WI38 (cell line): ENCODE data around the gene ELMO1.

Experiments used
- H3K4me3 ChIP-seq: 2 replicates; pipeline ENCODE4 v1.5.1; 2011; ENCODE audit warnings: low read depth, mild to moderate bottlenecking, control low read depth, low read length
- CTCF ChIP-seq: IDR thresholded peaks from 2 replicates; pipeline ENCODE4 v1.5.1; 2012; ENCODE audit warnings: low read depth, mild to moderate bottlenecking, control low read depth, low read length

ELMO1 gene

DNA sequence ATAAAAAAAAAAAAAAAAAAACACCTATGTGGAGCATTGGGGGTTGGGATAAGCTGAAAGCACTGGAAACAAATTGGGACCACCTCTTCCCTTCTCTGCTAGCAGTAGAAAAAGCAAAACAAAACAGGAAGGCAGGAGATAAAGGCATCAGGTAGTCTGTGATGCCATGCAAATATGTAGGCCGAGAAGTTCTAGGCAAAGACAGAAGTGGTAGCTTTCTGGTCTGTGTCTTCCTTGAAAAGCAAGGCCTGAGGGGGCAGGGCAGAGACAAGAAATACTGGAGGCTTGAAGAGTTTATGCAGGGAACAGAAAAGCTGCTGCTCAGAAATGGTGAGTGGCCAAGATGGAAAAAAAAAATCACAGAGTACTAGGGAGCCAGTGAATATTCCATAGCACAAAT lies 111.1 kb downstream of the ELMO1 start:
- no peak overlapping the region for H3K4me3 ChIP-seq
- TF ChIP-seq CTCF: no peak

DNA sequence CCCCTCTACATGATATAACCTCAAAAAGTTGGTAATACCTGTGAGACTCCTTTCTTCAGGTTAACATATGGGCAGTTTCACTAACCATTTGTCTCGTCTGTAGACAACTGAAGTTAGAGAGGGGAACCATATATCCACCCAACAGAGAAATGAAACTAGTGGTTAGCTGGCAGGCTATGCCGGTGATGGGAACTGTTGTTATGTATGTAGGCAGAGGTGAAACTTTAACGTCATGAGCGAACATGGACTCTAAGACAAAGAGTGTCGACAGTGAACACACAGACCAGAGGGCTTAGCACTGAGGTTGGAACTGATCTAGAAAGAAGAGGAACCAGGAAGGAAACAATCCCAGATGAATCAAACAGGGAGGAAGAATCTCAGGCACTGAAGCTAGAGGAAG lies 112.4 kb downstream of the ELMO1 start:
- H3K4me3 ChIP-seq: no peak overlapping the region
- TF ChIP-seq CTCF: no peak

DNA sequence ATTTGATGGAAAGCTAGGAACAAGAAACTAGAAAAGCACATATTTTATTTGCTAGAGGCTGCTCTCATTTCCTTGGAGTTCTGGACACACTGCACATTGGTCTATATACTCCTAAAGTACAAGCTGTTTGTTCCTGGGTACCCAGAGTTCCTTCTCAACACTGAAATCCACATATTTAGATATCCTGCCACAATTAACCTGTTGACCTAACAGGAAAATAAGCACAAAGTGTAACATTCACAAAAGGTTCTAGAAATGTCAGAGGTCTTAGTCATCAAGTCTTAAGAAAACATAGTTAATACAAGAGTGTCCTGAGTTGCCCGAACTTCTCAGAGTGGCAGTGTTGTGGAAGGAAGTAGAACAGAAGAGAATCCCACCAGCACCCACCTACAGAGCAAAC lies 115.6 kb downstream of the ELMO1 start:
- TF ChIP-seq CTCF: no peak
- H3K4me3 ChIP-seq: no peak overlapping the region

DNA sequence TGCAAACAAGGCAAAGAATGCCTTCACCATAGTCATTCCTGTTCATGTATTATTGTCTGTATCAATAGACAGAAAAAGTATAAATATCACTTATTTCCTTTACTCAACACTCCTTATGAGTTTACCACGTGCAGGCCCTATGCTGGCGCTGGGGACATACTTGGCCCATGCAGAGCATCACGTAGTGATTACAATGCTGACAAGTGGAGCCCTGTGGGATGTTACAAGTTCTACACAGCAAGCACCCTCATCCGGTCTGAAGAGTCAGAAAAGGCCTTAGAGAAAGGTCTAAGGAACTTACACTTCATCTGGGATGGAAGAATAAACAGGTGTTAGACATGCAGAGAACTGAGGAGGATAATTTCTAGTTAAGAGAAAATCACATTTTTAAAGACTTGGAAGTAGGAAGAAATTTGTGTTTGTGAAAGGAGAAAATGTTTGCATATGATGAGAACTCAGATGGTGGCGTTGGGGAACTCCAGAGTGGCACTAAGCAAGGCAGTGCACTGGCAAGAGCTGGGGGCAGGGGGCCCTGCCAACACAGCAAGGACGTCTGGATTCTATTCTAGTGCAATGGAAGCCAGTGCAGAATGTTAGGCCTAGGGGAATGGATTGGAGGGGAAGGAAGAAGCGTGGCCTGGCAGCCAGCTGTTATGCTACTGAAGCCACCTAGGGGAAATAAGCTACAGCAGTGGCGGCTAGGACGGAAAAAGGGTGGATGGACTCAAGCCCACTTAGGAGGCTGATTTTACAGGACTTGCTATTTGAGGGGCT lies 116.2 kb downstream of the ELMO1 start:
- TF ChIP-seq CTCF: no peak

DNA sequence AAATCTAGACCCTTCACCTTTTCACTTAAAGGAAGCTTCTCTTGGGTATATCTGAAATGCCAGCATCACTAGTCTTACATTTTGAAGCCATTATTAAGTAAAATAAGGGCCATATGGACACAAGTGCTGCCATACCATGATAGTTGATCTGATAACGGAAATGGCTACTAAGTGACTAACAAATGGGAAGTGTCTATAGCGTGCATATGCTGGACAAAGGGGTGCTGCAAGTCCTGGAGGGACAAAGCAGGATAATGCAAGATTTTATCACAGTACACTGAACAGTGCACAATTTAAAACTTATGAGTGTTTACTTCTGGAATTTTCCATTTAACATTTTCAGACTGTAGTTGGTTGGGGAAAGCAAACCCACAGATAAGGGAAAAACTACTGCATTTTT lies 117.9 kb downstream of the ELMO1 start:
- H3K4me3 ChIP-seq: no peak overlapping the region
- no peak for TF ChIP-seq CTCF

More for the DNA sequence above, 116.2 kb downstream of the ELMO1 start:
- H3K4me3 ChIP-seq: no peak overlapping the region

GRCh38 chr7:37329940-37330339 lies 118.7 kb downstream of the ELMO1 start:
- TF ChIP-seq CTCF: no peak
- H3K4me3 ChIP-seq: no peak overlapping the region

- TF ChIP-seq CTCF: no peak
- H3K4me3 ChIP-seq: no peak overlapping the region
Observed at GRCh38 chr7:37327288-37327687, 121.4 kb downstream of the ELMO1 start.
